SKM-1 treated with dmso at 0.1 percent for 144 hours (cell line): ENCODE results near the gene SH3YL1.

ENCODE experiments used
- DNase-seq: peaks from one replicate; lab custom pipeline; 2025; ENCODE audit not compliant: unreplicated experiment; lab: John Stamatoyannopoulos, UW

SH3YL1 gene, protein sequence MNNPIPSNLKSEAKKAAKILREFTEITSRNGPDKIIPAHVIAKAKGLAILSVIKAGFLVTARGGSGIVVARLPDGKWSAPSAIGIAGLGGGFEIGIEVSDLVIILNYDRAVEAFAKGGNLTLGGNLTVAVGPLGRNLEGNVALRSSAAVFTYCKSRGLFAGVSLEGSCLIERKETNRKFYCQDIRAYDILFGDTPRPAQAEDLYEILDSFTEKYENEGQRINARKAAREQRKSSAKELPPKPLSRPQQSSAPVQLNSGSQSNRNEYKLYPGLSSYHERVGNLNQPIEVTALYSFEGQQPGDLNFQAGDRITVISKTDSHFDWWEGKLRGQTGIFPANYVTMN

DNA sequence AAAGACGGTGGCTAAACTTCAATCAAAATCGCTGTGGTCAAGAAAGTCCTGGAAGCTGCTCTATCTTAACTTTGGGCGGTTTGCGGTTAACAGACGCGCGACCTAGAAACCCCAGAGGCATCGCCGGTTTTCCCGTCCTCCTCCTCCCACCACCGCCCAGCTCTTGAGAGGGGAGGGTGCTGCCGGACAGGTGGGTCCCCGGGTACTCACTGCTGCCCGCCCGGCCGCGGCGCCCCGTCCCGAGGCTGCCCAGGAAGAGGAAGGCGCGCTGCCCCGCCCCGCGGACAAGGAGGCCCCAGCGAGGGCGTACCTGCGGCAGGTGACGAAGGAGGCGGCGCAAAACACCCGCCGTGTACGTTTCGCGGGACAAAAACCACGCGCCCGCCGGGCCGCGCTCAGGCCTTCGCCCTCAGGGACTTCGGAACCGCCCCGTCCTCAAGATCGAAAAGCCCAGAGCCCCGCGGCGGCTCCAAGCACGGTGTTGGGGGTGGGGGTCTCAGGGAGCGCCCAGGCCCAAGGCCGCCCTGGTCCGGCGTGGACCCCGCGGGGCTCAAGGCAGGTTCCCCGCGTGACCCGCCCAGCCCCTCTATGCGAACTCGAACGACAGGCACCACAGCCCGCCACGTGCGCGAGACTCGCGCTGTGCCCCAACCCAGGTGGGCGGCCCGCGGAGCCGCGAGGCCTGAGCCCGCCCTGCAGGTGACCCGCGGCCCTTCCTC lies at the start of gene SH3YL1:
Gene SH3YL1 (minus strand): TSS at position 259 of the 719 bp plus-strand sequence. CDS start 48 bp downstream, at position 211.
- no peak for DNase-seq

DNA sequence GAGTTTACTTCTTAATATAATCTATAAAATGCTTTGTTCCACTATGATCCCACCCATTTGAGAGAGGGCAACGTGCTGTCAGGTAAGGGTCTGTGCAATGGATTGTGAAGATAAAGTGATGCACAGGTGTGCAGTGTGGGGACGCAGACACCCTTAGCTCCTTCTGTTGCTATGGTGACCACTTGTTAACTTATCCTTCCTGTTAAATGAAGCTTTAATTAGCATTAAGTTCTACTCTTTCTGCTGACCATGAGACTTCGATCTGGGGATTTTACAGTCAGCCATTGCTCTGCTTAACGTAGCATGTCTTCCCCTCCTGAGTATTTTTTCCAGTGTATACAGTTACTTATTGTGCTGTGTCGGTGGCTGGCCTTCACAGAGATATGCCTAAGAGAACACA lies 47.2 kb upstream of the SH3YL1 start:
- DNase-seq: no peak

DNA sequence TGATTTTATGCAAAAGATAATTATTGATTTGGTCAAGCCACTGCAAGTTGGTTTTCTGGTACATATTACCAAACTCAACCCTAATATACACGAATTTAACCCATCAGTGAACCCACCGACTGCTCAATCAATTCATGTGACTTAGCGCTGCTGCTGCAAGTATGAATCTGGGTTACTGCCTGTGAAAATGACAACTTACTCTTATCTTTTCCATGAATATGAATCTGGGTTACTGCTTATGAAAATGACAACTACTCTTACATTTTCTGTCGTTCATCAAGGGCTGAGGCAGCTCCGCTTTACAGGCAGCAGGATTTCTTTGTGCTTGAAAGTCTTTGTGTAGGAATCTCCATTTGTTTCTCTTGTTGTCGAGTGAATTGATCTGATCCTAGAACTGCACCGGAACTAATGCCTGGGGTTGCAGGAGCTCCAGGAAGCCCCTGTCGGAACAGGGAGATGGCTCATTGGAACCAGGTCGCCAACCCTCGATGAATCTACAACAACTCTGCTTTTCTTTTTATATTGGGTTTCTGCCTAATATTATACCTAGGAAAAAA lies 46.2 kb upstream of the SH3YL1 start:
- no peak for DNase-seq

GRCh38 chr2:309148-309953 lies 45.5 kb upstream of the SH3YL1 start:
- DNase-seq: no peak

DNA sequence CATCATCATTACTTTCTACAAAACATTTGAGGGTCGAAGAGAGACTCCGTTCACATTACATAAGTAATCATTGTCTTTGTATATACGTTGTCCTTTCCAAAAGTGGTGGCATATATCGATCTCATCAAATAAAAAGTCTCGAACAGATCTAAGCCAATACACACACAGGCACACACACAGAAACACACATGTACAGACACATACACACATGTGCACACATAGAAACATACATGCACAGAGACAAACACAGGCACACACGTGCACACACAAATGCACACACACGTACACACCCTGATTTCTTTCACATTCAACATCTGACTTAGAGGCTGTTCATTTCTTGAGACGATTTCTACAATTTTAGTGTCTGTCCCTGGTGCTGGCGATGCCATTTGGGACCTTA lies 41.5 kb upstream of the SH3YL1 start:
- no peak for DNase-seq

- no peak for DNase-seq
These were observed 32.5 kb upstream of the SH3YL1 start for GRCh38 chr2:296354-296753.

- no peak for DNase-seq
These were observed 31.3 kb upstream of the SH3YL1 start for GRCh38 chr2:295090-295489.

DNA sequence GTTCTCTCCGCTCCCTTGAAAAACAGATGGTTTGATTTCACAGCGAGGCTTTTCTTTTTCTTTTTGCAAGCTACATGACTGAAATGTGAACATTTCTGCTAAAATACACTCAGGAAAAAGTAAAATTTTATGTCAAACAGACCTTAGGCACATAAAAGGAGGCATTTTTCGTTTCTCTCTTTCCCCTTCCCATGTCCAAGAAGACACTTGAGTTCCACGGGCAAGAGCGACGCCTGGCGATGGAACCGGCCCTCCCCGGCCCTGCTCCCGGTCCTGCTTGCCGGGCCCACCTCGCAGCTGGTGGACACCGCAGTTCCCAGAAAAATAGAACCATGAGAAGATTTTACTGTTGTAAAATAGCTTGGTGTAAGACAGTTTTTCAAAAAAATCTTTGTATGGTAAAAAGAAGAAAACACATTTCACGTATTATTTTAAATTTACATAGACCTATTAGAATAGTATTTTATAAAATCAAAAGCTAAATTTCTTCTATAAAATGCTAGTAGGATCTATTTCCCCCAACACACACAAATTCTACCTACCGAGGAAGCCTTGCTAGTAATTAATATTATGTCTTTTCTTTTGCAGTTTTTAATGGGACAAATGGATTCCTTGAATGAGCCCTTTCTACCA lies 26.4 kb upstream of the SH3YL1 start:
- DNase-seq: no peak

GRCh38 chr2:289362-290089 lies 25.7 kb upstream of the SH3YL1 start:
- no peak for DNase-seq

DNA sequence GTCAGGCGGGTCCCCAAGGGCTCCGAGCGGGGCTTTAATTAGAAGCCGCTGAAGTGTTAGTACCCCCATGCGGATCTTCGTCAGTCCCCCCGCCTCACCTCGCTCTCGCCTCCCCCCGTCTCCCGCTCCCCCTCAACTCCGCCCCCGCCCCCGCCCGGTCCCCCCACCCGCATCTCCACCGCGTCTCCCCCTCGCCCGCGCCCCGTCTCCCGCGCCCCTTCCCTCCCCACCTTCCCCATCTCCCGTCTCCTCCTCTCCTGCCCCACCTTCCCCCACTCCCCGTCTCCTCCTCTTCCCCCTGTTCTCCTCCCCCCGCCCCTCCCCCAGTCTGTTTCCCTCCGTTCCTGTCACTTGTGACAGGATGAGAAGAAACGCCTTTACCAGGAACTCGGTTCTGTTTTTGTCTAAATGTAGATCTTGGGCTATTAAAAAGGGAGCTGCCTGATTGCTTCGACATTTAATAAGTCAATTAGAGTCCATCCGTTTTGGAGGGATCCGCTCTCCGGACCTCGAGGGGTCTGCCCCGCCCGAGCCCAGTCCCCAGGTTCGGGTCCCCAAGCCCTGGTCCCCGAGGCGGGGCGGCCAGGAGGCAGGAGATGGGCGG lies 25.0 kb upstream of the SH3YL1 start:
- no peak for DNase-seq

- DNase-seq: no peak
These were observed 24.3 kb upstream of the SH3YL1 start, which contains the start of gene ALKAL2 for GRCh38 chr2:287911-288757. Gene ALKAL2 (minus strand): TSS chr2:288091. CDS start chr2:287835, 256 bp downstream.

DNA sequence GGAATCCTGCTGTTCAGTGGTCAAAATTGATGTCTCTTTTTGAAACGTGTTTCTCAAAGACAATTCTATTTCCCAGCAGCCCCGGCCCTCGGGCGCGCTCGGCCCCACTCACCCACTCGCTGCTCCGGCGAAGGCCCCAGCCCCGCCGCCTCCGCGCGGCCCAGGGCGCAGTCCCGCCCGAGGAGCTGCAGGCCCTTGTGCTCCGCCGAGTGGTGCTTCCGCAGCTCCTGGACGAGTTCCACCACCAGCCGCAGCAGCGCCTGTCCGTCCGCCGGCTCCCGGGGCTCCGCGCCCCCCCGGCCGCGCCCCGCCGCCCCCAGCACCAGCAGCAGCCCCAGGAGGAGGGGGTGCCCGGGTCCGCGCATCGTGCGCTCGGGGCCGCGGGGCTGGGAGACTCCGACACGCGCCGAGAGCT lies 23.6 kb upstream of the SH3YL1 start:
- DNase-seq: no peak

- no peak for DNase-seq
These were observed 23.1 kb upstream of the SH3YL1 start for GRCh38 chr2:286774-287392.

GRCh38 chr2:286035-286434 lies 22.2 kb upstream of the SH3YL1 start:
- DNase-seq: no peak

GRCh38 chr2:285531-285930 lies 21.7 kb upstream of the SH3YL1 start:
- DNase-seq: no peak

- DNase-seq: no peak
These were observed 21.2 kb upstream of the SH3YL1 start for GRCh38 chr2:284896-285492.

DNA sequence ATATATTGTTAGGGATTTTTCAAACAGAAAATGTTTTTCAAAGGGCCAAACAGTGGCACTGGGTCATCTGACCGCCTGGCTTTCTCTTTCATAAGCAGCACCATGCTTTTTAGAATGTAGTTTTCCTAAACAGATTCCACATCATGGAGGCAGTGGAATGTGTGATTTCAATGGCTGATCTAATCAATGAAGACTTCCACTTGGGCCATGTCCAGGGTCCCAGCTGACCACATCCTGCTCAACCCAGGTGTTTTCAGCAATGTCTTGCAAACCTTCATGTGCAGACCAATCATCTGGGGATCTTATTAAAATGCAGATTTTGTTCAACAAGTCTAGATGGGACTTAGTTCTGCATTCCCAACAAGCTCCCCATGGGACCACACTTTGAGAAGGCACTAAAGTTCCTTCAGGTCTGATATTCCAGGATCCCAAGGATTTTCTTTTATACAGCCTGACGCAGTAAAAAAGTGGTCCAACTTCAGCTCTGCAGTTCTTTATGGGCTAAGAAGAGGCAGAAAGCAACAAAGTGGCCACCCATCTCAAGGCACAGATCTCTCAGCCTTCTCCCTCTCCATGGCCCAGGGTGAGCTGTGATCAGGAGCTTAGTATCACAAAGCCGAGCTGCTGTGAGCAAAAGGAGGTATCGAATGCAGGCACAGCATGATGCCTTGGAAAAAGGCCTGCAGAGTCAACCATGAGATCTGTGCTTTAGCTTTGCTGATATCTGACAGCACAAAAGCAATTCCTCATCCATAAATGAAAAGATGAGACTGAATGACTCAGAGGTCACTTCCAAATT lies 20.4 kb upstream of the SH3YL1 start:
- no peak for DNase-seq
